Left colon (tissue), 2 donors: ENCODE results near the gene CALY. TPM values are rescaled to one million over a fixed set of nuclear protein-coding genes. Genes with fewer than 3 reads are reported as not detected.
"Not testable (repeated sequence)": the region's sequence is repeated elsewhere in the genome, so short reads cannot be mapped to it uniquely, and the experiment has no call there.

ENCODE experiments used
- ATAC-seq: fragments of 200-7000 bp; cut with Tn5 transposase; one replicate; pipeline ENCODE4 v1.9.1; 2020; ENCODE audit warnings: mild to moderate bottlenecking, moderate library complexity
- DNase-seq, 2 donors: peaks; one replicate each; pipeline ENCODE4 v3.0.0-alpha.2; 2020
- intact Hi-C, 2 donors: fragments of 100-400 bp; cut with DNase I in 1 of 2; cut with micrococcal nuclease in 1 of 2; formaldehyde crosslinking; loops; one replicate each; pipeline versions ENCODE4 v1.11.2 to v1.14.0; 2022; cut with DNase I, micrococcal nuclease
- total RNA-seq, 2 donors: library from RNA; stranded (reverse); fragmentation: NEBNext Ultra II Directional; extraction: Animal tissue kit (Norgen Biotek cat#: 25700); gene quantifications; one replicate each; pipeline ENCODE4 v1.2.1, GENCODE V29; 2021
- donor health status: DM: no; HTN: no; CAD: no.
- donor health status: DM: yes; HTN: yes; CAD: no.

The CALY gene
- total RNA-seq, 2 donors from 2014 or later, result 0.43 to 1.6 TPM

DNA sequence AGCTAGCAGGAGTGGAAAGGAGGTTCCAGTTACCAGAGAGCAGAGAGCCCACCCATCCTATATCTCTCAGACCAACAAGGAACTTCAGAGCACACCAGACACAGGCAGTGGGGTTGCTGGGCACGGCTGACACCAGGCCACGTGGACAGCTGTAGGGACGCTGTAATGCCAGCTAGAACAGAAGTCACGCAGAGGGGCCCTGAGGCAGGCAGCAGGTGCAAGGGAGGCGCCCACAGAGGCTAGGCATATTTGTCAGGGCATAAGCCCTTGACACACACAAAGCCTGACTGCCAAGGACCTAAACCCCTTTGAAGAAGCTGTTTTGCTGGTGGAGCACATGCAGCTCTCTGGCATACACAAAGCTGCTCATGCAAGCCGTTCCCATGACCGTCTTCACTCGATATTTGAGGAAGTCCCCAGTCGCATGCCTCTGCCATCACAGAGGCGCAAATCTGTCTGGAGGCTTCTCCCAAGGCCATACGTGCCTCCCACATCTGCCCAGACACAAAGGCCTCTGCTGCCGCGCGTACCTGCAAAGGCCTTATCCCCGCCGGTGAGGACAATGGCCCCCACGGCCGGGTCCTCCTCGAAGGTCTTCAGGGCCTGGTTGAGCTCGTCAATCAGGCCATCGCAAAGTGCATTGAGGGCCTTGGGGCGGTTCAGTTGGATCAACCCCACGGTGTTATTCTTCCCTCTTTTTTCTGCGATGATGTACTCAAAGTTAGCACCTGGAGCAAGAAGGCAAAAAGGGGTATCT is 33.5 kb upstream of the CALY start:
- intact Hi-C loops, result no loop called here
- peak in 1 of 2 donors; percentile 4 for DNase-seq
- ATAC-seq, result no peak

DNA sequence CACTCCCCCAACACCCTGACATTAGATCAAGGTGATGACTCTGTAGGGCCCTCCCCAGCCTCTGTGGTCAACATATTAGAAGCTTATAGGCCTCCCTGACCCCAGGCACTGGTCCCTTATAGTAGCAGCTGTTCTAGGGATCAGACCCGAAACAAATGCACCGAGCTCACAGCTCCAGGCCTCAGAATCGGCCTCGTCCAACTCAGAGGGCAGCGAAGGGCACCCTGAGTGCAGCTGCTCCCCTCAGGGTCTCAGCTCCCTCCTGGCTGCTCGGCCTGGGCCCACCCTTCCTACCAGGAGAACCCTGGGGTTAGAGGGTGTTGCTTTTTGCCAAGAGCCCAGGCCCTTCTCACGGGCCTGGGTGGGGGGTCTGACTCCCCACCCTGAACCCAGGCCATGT is 31.5 kb upstream of the CALY start:
- DNase-seq (no peak), ATAC-seq (no peak)
- intact Hi-C loops, result no loop called here

DNA sequence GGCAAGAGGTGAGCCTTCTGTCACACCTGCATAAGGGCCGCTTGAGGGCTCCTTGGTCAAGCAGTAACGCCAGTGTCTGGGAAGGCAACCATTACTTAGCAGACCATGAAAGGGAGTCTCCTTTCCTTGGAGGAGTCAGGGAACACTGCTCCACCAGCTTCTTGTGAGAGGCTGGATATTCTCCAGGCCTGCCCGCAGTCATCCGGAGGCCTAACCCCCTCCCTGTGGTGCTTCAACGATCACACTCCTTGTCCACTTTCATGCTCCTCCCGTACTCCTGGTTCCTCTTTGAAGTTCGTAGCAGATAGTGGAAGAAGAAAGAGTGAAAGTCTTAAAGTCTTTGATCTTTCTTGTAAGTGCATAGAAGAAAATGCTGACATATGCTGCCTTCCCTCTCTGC is 30.8 kb upstream of the CALY start:
- DNase-seq, ATAC-seq, intact Hi-C loops: not testable (repeated sequence)

DNA sequence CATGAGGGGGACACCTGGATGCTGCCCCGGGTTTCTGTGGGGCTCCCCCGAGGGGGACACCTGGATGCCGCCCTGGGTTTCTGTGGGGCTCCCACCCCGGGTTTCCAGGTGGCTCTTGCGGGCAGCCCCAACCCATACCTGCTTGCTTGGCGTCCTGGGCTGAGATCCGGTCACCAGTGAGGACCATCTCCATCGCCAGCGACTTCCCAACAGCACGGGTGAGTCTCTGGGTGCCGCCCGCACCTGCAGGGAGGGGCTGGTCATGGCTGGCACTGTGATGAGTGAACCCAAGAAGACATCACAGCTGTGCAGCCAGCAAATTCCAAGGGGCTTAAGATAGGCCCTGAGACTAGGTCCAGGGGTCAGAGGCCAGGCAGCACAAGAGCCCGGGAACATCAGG is 30.1 kb upstream of the CALY start:
- ATAC-seq (no peak), DNase-seq (no peak)
- intact Hi-C loops, result no loop called here

DNA sequence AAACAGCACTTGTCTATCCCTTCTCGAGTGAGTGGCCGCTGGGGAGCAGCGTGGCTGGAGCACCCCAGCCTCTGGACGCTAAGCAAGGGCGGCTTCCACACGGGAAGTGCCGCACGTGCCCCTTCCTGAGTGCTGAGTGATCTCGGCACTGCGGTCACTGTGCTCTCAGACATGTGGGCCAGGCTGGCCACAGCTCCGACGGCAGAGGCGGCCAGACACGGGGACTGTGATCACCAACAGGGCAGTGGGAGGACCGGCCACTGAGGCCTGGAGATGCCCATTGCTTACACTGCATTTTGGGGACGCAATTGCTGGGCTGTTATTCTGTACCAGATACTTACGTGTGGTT is 29.4 kb upstream of the CALY start:
- ATAC-seq, result no peak
- intact Hi-C loops, result no loop called here
- DNase-seq, result no peak

DNA sequence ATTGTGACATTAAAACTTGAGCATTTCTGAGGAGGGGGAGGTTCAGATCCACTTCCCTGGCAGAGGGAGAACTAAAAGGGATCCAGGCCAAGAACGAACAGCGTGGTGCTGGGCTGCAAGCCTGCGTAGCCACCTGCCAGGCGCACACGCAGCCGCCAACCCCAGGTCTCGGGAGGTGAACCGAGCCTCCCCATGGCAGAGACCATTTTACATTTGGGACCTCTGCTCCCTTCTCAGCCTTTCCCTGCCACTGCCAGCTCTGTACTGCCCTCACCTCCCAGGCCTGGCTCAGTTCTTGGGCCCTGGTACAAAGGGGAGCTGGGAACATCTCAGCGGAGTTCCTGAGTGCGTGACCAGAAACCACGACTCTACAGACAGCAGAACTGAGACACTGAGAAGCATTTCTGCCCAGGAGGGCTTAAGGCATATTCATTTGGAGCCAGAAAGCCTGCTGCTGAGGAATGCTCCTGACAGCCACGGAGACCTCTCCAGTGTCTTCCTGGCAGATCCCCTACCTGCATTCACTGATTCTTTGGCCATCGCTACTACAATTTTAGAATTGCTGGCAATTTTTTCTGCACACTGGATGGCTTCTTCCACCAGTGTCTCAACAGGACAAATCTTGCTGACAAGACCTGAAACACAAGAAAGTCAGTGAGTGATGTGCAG is 28.9 kb upstream of the CALY start:
- no peak for DNase-seq
- intact Hi-C loops, result no loop called here
- ATAC-seq, result no peak

GRCh38 chr10:133364645-133365431 is 28.1 kb upstream of the CALY start:
- intact Hi-C loops, result no loop called here
- ATAC-seq (peak; percentile 78), DNase-seq (peak in 1 of 2 donors; percentile 43)

DNA sequence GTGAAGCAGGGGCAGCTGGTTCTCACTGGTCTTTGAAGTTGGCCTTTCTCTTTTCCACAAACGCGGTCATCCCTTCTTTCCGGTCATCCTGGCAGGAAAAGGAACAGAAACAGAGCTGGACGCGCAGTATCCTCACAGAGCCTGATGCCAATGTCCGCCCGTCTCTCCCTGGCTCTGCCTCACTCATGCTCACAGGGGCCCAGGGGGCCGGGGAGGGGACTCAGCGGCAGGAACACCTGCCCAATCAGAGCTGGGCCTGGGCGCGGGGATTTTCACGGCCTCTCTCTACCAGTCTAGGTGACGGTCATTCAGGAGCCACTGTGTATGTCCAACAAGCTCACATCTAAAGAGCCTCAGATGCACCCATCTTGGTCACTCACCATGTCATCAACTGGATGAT is 26.1 kb upstream of the CALY start:
- no peak for DNase-seq
- no peak for ATAC-seq
- intact Hi-C loops, result no loop called here

- intact Hi-C loops, result no loop called here
- no peak for ATAC-seq
- no peak for DNase-seq
These were observed 25.2 kb upstream of the CALY start for GRCh38 chr10:133361773-133362441.

- no peak for DNase-seq
- intact Hi-C loops, result no loop called here
- no peak for ATAC-seq
These were observed 24.5 kb upstream of the CALY start for GRCh38 chr10:133361227-133361626.

DNA sequence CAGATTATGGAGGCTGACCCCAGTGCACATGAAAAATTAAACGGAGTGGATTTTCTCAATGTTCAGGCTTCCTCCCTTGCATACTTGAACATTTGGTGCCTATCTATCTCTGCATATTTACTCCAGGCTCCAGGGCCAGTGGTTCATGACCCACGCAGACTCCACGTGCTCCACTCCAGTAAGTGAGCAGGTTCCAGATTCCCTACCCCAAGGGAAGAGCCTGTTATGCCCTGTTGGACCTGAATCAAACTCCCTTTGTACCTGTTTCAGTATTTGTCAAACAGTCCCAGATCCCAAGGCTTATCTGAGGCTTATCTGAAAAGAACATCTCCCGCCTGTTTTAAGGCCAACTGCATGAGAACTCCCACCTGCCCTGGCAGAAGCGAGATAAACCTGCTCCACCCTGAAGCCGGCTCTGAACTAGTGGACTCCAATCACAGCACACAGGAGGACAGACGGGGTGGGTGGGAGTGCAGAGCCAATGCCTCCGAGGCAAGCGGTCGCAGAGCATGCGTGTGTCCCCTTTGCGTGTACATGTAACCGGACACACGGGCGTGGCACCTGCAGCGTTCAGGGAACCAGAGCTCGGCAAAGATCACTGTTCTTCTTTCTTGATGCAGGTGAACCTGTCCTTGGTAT is 23.4 kb upstream of the CALY start:
- ATAC-seq (peak; percentile 8), DNase-seq (no peak)
- intact Hi-C loops, result no loop called here

DNA sequence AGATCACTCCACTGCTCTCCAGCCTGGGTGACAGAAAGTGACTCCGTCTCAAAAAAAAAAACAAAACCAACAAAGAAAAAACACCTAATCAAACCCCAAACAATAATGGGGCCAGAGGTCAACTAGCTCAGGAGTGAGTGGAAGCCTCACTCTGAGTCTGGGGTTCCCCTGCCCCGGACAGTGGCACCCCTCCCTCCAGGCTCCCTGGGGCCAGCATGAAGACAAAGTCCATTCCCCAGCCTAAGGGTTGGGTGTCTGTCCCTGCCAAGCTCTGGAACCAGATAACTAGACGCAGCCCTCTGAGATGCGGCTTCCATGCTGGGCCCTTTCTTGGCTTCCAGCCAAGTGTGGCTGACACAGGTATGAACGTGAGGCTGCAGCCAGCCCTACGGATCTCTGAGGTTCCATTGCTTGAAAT is 22.9 kb upstream of the CALY start:
- intact Hi-C loops, result no loop called here
- ATAC-seq (peak; percentile 66), DNase-seq (peak; percentile 68 to 81)

GRCh38 chr10:133358925-133359310 is 22.2 kb upstream of the CALY start:
- no peak for DNase-seq
- no peak for ATAC-seq

GRCh38 chr10:133358162-133358924 is 21.6 kb upstream of the CALY start:
- DNase-seq, result peak in 1 of 2 donors; percentile 54
- intact Hi-C loops, result no loop called here

More at GRCh38 chr10:133358925-133359310, 22.2 kb upstream of the CALY start:
- intact Hi-C loops, result no loop called here

GRCh38 chr10:133357285-133358161 is 20.8 kb upstream of the CALY start, which contains the start of gene FUOM:
FUOM (minus strand) TSS chr10:133358019; CDS start chr10:133358007, 12 bp downstream.
- intact Hi-C loops, result no loop called here
- DNase-seq (peak; percentile 52 to 66), ATAC-seq (peak; percentile 70)

More at GRCh38 chr10:133358162-133358924, 21.6 kb upstream of the CALY start:
- no peak for ATAC-seq

GRCh38 chr10:133356549-133357284 is 20.0 kb upstream of the CALY start:
- intact Hi-C loops, result no loop called here
- no peak for DNase-seq
- no peak for ATAC-seq
